ENCODE measurements around the gene HSD3B2.

DNA sequence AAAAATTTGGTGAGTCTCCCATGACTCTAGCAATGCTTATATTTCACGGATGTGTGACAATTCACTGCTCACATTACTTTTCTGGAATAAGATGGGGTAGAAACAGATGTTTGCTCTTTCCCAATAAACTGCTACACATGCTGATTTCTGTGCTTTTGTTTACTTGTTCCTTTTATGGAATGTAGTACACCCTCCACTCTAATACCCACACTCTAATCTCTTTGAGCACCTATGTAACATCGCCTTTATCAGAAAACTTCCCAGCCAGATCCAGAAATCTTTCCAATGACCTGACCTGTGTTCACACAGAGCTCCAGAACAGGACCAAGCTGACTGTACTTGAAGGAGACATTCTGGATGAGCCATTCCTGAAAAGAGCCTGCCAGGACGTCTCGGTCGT, 4.2 kb downstream of the HSD3B2 start:
- TF ChIP-seq, protein P1, sequence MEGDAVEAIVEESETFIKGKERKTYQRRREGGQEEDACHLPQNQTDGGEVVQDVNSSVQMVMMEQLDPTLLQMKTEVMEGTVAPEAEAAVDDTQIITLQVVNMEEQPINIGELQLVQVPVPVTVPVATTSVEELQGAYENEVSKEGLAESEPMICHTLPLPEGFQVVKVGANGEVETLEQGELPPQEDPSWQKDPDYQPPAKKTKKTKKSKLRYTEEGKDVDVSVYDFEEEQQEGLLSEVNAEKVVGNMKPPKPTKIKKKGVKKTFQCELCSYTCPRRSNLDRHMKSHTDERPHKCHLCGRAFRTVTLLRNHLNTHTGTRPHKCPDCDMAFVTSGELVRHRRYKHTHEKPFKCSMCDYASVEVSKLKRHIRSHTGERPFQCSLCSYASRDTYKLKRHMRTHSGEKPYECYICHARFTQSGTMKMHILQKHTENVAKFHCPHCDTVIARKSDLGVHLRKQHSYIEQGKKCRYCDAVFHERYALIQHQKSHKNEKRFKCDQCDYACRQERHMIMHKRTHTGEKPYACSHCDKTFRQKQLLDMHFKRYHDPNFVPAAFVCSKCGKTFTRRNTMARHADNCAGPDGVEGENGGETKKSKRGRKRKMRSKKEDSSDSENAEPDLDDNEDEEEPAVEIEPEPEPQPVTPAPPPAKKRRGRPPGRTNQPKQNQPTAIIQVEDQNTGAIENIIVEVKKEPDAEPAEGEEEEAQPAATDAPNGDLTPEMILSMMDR (IDR thresholded peaks at IDR 0.05) = no peak
- no peak for TF ChIP-seq EP300 (IDR thresholded peaks at IDR 0.05)
